Measurements from ENCODE around the gene RABGEF1.

DNA sequence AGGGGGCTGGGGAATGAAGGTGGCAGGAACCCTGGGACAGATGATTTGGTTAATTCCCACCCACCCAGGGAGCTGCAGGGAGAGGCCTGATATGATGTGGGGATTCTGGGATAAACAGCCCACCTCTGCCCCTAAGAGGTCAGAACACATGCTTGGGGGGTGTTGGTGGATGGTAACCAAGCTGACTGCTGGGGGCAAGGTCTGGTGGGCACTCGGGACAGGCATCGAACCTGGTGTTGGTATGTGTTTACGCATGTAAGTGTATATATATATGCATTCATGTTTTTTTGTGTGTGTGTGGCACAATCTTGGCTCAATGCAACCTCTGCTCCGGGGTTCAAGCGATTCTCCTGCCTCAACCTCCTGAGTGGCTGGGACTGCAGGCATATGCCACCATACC, 99.8 kb downstream of the RABGEF1 start:
- TF ChIP-seq, protein P1, sequence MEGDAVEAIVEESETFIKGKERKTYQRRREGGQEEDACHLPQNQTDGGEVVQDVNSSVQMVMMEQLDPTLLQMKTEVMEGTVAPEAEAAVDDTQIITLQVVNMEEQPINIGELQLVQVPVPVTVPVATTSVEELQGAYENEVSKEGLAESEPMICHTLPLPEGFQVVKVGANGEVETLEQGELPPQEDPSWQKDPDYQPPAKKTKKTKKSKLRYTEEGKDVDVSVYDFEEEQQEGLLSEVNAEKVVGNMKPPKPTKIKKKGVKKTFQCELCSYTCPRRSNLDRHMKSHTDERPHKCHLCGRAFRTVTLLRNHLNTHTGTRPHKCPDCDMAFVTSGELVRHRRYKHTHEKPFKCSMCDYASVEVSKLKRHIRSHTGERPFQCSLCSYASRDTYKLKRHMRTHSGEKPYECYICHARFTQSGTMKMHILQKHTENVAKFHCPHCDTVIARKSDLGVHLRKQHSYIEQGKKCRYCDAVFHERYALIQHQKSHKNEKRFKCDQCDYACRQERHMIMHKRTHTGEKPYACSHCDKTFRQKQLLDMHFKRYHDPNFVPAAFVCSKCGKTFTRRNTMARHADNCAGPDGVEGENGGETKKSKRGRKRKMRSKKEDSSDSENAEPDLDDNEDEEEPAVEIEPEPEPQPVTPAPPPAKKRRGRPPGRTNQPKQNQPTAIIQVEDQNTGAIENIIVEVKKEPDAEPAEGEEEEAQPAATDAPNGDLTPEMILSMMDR (IDR thresholded peaks at IDR 0.05) = no peak
- no peak for TF ChIP-seq POLR2A (IDR thresholded peaks at IDR 0.05)

All from uterus (tissue), 2 donors.